ENCODE measurements around the gene BTD.

BTD gene, protein sequence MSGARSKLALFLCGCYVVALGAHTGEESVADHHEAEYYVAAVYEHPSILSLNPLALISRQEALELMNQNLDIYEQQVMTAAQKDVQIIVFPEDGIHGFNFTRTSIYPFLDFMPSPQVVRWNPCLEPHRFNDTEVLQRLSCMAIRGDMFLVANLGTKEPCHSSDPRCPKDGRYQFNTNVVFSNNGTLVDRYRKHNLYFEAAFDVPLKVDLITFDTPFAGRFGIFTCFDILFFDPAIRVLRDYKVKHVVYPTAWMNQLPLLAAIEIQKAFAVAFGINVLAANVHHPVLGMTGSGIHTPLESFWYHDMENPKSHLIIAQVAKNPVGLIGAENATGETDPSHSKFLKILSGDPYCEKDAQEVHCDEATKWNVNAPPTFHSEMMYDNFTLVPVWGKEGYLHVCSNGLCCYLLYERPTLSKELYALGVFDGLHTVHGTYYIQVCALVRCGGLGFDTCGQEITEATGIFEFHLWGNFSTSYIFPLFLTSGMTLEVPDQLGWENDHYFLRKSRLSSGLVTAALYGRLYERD

DNA sequence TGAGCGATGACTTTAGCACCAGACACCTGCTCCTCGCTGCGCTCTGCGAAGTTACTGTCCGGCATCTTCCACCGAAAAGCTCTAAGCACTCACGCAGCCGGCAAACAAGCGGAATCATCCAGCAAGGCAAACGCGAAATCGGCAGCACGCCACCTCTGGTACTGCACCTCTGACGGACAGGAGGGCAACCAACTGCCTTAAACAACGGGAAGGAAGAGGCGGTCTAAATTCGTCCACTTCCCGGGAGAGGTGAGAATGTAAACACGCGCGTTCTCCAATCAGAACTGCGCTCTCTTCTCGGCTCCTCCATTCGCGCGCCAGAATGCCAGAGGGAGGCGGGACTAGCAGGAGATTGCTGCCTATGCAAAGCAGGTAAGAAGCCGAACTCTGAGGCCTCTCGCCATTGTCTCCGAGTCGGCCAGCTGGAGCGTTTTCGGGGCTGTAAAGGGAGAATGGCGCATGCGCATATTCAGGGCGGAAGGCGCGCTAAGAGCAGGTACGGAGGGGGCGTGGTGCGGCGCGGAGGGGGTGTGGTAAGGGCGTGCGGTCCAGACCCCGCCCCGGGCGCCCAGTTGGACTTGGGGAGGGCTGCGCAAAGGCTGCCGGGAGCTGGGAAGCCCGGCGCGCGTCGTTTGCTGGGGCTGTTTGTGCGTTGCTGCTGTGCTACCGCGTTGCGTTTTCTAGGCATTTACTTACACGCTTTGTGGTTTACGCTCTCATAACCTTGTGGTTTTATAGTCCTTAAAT lies at the start of gene BTD, which contains the start of gene HACL1:
Gene BTD, plus strand, starts transcription at position 347 of the 747 bp plus-strand sequence. CDS start 33,695 bp downstream, outside the sequence.
Gene HACL1, minus strand, starts transcription at position 171 of the 747 bp plus-strand sequence. Its CDS starts 106 bp downstream, at position 65.
- DNase-seq (ENCODE audit: low read depth in 2 of 2), result peak; percentile 97 to 98

DNA sequence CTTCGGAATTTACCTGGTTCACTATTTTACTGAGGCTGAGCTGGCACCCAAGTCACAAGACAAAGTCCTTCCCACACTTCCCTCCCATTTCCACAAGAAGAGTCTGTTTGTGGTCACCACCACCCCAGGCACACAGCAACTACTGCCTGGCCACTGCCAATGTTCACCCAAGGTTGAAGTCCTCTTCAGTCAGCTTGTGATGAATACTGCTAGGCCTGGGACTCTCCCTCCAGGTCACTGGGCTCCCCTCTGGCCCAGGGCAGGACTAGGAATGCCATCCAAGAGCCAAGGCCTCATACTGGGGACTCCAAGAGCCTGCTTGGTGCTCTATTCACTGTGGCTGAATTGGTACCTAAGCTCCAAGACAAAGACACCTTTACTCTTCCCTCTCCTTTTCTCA lies 49.6 kb upstream of the BTD start:
- no peak for DNase-seq (ENCODE audit: low read depth in 2 of 2)

DNA sequence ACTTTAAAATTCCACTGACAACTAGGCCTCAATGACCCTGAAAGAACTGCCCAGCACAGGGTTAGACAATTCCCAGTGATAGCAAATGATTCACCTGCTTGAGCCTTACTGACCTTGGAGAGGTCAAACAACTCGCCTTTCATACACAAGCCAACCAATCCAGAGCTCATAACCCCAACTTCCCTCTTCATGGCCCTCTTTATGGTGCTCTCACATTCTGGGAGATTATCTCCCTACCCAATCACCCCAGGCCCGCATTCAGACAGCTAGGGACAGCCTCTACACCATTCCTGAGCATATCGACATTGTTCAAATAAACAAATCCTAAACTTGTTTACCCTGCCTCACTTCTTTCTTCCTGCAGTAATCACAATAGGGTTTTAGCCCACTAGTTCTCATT lies 47.8 kb upstream of the BTD start:
- DNase-seq (ENCODE audit: low read depth in 2 of 2), result no peak

DNA sequence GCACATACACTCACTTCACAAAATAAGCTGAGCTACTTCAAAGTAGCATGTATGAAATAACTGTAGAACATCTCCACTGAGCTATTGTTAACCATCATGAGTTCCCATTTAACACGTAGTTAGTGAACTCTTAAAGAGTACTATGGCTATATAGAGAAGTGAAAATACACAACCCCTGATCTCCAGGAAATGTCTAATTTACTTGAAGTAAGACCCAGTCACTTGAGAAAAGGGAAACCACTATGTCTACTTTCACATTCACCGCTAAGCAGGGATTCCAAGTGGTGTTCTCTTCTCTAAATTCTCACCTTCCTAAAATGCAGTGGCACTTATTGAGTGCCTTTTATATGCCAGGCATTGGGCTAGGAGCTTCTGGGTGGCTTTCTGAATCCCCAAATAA lies 45.0 kb upstream of the BTD start:
- DNase-seq (ENCODE audit: low read depth in 2 of 2), result no peak

DNA sequence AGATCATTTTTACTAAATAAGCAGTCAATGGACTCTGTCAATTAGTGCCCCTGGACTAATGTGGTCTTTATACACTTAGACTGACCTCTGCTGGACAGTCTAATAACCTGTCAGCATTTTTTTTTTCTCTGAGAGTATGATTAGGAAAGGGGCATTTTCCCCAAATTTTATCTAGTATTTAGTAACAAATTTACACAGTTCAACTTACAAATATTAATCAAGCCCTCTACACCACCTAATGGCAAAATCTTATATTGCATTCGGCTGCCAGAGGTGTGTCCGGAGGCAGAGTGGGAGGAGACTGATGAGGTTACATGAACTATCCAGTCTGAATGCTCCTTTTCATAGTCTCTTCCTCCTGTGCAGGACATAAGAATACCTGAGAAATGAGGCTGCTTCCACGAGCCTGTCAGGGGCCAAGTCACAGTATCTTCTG lies 44.0 kb upstream of the BTD start:
- peak in 1 of 2 donors; percentile 15 for DNase-seq (ENCODE audit: low read depth in 2 of 2)

DNA sequence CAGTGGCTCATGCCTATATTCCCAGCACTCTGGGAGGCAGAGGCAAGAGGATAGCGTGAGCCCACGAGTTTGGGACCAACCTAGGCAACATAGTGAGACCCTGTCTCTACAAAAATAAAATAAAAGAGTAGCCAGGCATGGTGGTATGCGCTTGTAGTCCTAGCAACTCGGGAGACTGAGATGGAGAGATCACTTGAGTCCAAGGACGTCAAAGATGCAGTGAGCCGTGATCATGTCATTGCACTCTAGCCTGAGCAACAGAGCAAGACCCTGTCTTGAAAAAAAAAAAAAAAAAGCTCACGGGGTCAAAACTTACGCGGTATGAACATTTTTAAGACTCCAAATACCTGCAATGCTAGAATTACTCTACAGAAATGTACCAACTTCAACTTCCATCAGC lies 43.0 kb upstream of the BTD start:
- no peak for DNase-seq (ENCODE audit: low read depth in 2 of 2)

DNA sequence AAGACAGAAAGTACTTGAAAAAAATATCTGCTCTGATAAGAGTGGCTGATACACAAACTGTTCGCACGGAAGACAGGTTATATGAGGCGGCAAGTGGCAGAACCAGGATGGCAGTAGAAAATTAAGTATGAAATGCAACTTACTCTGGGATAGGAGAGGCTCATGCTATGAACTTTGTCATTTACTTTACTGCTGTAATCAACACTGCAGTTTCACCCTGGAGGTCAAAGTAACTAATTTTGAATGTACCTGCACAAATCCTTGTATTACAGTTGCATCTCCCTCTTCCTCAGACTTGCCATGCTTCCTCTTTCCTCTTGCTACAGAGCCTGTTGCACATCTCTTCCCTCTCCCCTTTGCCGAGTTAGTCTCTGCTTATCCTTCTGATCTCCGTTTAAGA lies 39.0 kb upstream of the BTD start:
- DNase-seq (ENCODE audit: low read depth in 2 of 2), result no peak

DNA sequence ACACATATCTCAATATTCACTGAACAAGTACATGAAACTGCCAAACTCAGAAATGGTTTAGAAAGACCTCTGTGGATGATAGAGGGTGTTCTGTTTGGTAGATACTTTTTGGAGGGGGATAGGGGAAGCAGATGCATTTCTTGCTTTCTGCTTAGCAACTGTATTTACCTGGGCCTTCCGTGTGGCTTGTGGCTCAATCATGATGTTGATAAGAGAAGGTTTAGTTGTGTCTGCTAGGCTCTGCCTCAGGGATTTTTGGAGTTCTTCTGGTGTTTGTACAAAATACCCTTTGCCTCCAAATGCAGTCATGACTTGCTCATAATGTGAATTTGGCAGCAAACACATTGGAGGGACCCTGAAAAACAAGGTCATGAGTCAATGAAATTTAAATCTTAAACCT lies 38.4 kb upstream of the BTD start:
- DNase-seq (ENCODE audit: low read depth in 2 of 2), result no peak

DNA sequence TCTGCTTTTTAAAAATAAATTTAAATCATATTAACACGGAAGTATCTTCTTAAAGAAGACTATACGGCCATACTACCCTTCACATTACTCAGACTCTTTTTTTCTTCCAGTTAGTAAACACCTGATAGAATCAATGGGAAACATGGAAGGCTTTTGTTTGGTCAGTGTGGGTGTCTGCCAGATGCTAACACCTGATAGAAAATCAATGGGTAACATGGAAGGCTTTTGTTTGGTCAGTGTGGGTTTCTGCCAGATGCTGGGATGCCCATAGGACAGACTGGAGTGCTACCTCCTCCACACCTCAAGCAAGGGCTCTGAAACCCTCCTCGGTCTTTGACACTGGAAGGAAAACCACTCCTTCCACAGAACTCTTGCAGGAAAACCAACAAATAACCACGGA lies 29.4 kb upstream of the BTD start:
- no peak for DNase-seq (ENCODE audit: low read depth in 2 of 2)

DNA sequence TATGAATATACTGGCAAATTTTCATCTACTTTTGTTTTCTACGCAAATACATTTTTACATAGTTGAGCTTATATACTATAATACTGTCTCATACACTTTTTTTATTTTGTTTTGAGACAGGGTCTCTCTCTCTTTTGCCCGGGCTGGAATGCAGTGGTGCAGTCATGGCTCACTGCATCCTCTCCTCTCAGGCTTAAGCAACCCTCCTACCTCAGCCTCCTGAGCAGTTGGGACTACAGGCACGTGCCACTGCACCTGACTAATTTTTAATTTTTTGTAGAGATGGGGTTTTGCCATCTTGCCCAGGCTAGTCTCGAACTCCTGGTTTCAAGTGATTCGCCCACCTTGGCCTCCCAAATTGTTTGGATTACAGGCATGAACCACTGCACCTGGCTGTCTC lies 26.1 kb upstream of the BTD start:
- DNase-seq (ENCODE audit: low read depth in 2 of 2), result no peak

DNA sequence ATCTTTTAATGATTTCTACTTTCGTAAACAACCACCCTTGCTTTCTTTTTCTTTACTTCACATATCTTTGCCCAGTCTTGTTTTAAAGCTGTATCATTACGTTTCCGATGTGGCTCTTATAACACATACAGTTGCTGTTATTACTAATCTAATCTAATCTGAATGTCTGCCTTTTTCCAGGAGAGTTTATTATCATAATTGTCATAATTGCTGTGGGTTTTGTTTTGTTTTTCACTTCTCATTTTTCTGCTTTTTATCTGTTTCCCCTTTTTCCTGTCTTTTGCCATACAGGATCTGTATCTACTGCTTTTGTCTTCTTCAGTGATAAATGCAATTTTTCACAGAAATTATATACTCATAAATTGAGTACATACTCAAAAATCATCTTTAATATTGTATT lies 25.1 kb upstream of the BTD start:
- DNase-seq (ENCODE audit: low read depth in 2 of 2), result no peak

DNA sequence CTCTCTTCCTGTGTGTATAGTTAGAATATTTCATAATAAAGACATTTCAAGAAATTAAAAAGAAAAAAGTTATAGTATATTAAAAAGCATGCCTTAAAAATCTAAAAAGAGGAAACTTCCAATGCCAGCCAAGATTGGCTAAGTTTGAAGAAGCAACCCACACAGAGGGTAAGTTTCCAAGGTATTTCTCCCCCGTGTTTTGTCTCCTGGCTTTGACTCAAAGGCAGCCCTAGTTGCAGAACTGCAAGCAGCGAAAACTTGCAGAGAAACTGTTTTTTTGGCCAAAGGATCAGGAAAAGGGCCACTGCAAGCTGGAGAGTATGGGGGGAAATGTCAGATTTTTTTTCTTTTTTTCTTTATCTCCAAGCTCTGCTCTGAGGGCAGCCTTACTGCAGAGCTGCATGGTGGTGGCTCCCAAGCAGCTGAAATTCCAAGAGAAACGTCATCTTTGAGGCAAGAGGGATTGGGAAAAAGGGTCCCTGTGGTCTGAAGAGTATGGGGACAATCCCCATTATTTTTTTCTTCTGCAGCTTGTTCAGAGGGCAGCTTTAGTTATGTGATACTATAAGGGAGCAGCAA lies 23.2 kb upstream of the BTD start:
- no peak for DNase-seq (ENCODE audit: low read depth in 2 of 2)

DNA sequence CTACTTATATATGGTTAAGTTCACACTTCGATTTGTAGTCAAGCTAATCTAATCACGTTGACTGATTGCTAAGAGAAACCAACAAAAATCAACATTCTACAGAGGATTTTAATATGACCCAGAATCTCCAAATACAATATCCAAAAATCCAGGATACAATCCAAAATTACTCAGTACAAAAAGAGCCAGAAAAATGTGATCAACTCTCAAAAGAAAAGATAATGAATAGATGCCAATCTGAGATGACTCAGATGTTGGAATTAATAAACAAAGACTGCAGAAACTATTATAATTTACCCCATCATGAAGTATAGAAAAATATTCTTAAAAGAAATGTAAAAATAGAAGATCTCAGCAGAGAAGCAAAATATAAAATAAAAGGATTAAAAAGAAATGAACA lies 22.5 kb upstream of the BTD start:
- no peak for DNase-seq (ENCODE audit: low read depth in 2 of 2)

DNA sequence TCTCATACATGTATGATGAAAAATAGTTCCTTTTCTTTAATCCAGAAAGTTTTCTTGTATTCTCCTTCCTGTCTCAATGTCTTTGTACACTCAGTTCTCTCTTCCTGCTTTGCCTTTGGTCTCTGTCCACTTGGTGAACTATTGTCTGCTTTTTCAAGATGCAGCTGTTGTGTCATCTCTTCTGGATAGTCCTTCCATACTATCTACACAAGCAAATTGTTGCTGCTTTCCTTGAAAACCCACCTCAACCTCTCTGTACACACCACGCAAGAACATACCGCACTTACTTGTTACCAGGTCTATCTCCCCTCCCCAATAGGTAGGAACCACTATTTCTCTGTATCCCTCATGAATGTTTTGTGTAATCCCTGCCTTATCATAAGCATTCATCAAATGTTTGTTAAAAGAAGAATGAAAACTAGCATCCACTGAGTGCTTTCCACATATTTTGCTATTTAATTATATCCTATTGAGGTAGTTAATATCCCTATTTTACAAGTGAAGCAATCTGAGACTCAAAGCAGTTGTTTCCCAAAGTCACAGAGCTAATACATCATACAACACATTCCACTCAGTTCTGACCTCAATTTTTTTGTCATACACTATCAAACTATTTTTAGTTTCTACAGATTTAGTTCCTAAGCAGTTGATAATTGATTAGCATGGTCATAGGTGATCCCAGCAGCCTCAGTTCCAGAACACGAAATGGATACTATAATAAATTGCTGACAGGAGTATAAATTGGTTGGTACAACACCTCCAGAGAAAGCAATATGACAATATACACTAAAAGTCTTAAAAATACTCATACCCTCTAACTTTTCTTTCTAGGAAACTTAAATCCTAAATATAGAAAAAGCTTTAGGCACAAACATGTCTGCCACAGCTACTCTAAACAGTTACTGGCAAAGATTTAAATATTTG lies 19.8 kb upstream of the BTD start:
- DNase-seq (ENCODE audit: low read depth in 2 of 2), result no peak

DNA sequence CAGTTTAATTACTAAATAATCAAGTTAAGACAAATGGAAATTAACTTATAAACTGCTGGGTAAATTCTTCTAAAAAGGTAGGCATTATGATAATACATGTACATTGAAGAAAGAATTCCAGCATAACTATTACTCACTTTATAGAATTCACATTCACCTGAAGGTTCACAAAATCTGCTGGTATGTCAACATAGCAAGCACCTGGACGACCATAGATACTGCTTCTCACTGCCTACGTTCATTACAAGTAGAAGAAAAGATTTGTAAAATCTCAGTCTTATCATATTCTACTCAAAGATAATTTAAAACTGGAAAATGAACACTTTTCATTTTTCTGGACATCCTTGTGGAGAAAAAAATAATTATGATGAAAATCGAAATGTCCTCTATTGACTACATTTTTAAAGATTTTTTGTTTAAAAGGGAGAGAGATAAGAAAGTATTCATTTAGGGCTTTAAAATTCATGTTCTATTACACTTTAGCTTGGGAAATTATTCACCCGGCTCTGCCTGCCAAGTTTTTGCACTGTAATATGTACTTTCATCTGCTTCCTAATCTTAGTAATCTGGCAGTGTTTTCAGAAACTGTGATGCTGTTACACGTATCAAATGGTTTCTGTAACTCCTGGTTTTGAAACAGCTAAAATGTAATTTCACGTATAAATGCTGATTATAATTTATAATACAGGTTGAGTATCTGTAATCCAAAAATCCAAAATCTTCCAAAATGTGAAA lies 16.3 kb upstream of the BTD start:
- no peak for DNase-seq (ENCODE audit: low read depth in 2 of 2)

DNA sequence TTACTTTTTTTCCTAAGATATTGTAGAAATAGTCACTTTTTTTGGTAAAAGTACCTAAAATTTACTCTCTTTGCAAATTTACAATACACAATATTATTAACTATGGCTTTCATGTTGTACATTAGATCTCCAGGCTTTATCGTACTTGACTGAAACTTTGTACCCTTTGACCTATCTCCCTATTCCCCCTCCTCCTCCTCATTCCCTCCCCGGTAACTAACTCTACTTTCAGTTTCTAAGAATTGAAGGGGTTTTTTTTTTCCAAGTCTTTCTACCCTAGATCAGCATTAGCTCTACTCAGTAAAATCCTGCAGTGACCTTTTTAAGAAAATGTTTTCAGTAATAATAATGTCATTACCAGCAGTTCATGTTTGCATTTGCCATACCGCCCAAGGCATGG lies 10.3 kb upstream of the BTD start:
- no peak for DNase-seq (ENCODE audit: low read depth in 2 of 2)

DNA sequence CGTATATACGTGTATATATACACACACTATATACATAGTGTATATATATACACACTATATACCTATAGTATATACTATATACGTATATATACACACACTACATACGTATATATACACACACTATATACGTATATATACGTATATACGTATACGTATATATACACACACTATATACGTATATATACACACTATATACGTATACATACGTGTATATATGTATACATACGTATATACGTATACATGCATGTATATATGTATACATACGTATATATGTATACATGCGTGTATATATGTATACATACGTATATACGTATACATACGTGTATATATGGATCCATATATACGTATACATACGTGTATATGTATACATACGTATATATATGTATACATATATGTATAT lies 9.6 kb upstream of the BTD start:
- no peak for DNase-seq (ENCODE audit: low read depth in 2 of 2)

DNA sequence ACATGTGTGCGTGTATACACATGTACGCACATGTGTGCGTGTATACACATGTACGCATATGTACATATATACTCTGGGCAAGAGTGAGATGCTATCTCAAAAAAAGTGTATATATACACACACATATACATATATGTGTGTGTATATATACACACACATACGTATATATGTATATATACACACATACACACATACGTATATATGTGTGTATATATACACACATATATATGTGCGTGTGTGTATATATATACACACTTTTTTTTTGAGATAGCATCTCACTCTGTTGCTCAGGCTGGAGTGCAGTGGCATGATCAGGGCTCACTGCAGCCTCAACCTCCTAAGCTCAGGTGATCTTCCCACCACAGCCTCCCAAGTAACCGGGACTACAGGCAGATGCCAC lies 8.6 kb upstream of the BTD start:
- no peak for DNase-seq (ENCODE audit: low read depth in 2 of 2)

DNA sequence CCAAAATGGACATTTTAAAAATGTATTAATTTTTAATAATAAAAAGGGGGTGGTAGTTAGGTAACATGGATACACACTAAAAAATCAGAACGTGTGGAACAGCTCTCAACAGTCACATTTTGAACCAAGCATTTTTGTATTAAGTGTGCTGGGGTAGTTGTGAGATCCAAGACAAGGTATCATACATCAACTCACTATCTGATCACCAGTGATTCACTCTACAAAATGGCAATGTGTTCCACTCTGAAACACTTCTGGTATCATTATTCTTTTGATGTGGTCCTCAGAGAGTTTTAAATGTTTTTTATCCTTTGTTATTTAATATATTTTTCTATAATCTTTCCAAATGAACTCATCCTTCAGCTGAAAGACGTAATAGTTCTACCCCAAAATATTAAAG lies 5.6 kb upstream of the BTD start:
- no peak for DNase-seq (ENCODE audit: low read depth in 2 of 2)

DNA sequence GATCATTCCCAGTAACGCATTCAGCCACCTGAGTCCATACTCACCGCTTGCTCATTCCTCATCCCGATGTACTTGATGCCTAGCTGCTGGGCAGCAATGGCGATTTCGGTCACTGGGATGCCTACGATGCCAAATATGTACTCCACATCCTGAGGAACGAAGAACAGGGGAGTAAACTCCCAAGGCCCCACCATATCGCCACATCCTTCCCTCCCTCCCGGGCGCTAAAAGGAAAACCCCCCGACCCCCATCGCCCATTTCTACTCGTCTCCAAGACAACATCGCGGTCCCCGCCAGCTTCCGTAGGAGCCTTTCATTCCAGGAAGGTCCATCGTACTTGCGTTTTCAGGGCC lies 523 bp upstream of the BTD start:
- DNase-seq (ENCODE audit: low read depth in 2 of 2), result no peak

DNA sequence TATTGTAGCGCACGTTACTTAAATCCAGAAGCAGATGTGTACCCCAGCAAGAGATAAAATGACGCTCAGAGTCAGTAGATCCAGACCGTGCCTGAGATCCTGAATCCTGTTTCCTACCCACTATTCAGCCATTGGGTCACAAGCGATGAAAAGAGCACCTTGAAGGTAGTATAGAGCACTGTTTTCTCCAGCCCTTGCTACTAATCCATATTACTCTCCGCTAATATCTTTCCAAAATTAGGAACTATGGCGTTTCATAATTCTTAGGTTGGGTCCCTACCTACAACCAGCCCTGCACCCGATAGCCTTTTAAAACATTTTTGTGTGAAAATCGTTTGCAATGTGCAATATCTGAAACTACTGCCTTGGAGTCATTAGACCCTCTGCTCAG lies 596 bp downstream of the BTD start:
- no peak for DNase-seq (ENCODE audit: low read depth in 2 of 2)

All from stimulated activated CD8-positive, alpha-beta memory T cell treated with anti-CD3 and anti-CD28 coated beads, Interleukin-2, amount 100 ng/mL, for 1 hour (primary cell).